Tibial nerve (tissue), 4 donors: ENCODE measurements around the gene C14orf119.

Experiments used
- CTCF ChIP-seq, 5 experiments: fragments of 200-600 bp in 3 of 5; fragments of 450-650 bp in 2 of 5; sonication (generic) in 3 of 5; IDR thresholded peaks; one replicate each; pipeline ENCODE4 v1.5.1; 2016 to 2019; ENCODE audit warnings: antibody characterized with exemption in 5 of 5, mild to moderate bottlenecking in 3 of 5, moderate library complexity in 2 of 5
- EP300 ChIP-seq, 2 donors: sonication (generic); formaldehyde crosslinking; IDR thresholded peaks; one replicate each; pipeline ENCODE4 v1.6.1; 2017; ENCODE audit warnings: antibody characterized with exemption in 2 of 2, mild to moderate bottlenecking in 1 of 2
- POLR2A ChIP-seq, 2 donors: fragments of 450-650 bp; IDR thresholded peaks; one replicate each; pipeline ENCODE4 v1.6.1; 2017; ENCODE audit warnings: antibody characterized with exemption in 2 of 2, mild to moderate bottlenecking in 2 of 2, moderate library complexity in 2 of 2

- TF ChIP-seq CTCF (IDR thresholded peaks at IDR 0.05): no peak
- no peak for TF ChIP-seq POLR2A (IDR thresholded peaks at IDR 0.05)
- no peak for TF ChIP-seq EP300 (IDR thresholded peaks at IDR 0.05)
Measured at GRCh38 chr14:23085458-23085857, 9.8 kb upstream of the C14orf119 start.
